ENCODE data around the gene PLCG2. TPM values are rescaled to one million over a fixed set of nuclear protein-coding genes. Genes with fewer than 3 reads are reported as not detected.

The PLCG2 gene
- total and polyA plus RNA-seq, 2 of the 8 experiments (the other 6 are each of a cell fraction or from before 2014, with no cell fraction given), result 6.1 to 6.9 TPM

DNA sequence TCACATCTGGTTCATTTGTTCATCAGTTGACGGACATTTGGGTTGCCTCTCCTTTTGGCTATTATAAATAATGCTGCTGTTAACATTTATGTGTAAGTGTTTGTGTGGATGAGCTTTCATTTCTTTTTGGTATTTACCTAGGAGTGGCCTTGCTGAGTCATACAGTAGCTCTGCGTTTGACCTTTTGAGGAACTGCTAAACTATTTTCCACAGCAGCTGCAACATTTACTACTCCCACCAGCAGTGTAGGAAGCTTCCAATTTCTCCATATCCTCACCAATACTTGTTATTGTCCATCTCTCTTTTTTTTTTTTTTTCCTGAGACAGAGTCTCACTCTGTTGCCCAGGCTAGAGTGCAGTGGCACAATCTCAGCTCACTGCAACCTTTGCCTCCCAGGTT, 20.7 kb upstream of the PLCG2 start (continued):
- TF ChIP-seq, protein P1, sequence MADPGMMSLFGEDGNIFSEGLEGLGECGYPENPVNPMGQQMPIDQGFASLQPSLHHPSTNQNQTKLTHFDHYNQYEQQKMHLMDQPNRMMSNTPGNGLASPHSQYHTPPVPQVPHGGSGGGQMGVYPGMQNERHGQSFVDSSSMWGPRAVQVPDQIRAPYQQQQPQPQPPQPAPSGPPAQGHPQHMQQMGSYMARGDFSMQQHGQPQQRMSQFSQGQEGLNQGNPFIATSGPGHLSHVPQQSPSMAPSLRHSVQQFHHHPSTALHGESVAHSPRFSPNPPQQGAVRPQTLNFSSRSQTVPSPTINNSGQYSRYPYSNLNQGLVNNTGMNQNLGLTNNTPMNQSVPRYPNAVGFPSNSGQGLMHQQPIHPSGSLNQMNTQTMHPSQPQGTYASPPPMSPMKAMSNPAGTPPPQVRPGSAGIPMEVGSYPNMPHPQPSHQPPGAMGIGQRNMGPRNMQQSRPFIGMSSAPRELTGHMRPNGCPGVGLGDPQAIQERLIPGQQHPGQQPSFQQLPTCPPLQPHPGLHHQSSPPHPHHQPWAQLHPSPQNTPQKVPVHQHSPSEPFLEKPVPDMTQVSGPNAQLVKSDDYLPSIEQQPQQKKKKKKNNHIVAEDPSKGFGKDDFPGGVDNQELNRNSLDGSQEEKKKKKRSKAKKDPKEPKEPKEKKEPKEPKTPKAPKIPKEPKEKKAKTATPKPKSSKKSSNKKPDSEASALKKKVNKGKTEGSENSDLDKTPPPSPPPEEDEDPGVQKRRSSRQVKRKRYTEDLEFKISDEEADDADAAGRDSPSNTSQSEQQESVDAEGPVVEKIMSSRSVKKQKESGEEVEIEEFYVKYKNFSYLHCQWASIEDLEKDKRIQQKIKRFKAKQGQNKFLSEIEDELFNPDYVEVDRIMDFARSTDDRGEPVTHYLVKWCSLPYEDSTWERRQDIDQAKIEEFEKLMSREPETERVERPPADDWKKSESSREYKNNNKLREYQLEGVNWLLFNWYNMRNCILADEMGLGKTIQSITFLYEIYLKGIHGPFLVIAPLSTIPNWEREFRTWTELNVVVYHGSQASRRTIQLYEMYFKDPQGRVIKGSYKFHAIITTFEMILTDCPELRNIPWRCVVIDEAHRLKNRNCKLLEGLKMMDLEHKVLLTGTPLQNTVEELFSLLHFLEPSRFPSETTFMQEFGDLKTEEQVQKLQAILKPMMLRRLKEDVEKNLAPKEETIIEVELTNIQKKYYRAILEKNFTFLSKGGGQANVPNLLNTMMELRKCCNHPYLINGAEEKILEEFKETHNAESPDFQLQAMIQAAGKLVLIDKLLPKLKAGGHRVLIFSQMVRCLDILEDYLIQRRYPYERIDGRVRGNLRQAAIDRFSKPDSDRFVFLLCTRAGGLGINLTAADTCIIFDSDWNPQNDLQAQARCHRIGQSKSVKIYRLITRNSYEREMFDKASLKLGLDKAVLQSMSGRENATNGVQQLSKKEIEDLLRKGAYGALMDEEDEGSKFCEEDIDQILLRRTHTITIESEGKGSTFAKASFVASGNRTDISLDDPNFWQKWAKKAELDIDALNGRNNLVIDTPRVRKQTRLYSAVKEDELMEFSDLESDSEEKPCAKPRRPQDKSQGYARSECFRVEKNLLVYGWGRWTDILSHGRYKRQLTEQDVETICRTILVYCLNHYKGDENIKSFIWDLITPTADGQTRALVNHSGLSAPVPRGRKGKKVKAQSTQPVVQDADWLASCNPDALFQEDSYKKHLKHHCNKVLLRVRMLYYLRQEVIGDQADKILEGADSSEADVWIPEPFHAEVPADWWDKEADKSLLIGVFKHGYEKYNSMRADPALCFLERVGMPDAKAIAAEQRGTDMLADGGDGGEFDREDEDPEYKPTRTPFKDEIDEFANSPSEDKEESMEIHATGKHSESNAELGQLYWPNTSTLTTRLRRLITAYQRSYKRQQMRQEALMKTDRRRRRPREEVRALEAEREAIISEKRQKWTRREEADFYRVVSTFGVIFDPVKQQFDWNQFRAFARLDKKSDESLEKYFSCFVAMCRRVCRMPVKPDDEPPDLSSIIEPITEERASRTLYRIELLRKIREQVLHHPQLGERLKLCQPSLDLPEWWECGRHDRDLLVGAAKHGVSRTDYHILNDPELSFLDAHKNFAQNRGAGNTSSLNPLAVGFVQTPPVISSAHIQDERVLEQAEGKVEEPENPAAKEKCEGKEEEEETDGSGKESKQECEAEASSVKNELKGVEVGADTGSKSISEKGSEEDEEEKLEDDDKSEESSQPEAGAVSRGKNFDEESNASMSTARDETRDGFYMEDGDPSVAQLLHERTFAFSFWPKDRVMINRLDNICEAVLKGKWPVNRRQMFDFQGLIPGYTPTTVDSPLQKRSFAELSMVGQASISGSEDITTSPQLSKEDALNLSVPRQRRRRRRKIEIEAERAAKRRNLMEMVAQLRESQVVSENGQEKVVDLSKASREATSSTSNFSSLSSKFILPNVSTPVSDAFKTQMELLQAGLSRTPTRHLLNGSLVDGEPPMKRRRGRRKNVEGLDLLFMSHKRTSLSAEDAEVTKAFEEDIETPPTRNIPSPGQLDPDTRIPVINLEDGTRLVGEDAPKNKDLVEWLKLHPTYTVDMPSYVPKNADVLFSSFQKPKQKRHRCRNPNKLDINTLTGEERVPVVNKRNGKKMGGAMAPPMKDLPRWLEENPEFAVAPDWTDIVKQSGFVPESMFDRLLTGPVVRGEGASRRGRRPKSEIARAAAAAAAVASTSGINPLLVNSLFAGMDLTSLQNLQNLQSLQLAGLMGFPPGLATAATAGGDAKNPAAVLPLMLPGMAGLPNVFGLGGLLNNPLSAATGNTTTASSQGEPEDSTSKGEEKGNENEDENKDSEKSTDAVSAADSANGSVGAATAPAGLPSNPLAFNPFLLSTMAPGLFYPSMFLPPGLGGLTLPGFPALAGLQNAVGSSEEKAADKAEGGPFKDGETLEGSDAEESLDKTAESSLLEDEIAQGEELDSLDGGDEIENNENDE (IDR thresholded peaks at IDR 0.05; ENCODE audit: insufficient replicate concordance, low read length), result no peak
- no peak for TF ChIP-seq SRF (IDR thresholded peaks at IDR 0.05; ENCODE audit: low read depth, low read length)
- no peak for TF ChIP-seq KDM4A (IDR thresholded peaks at IDR 0.05; ENCODE audit: low read depth, low read length, severe bottlenecking)
- no peak for TF ChIP-seq JUND (IDR thresholded peaks at IDR 0.05; ENCODE audit: low read length)
- TF ChIP-seq ASH2L (IDR thresholded peaks at IDR 0.05; ENCODE audit: low read length), result no peak
- TF ChIP-seq, protein P2, sequence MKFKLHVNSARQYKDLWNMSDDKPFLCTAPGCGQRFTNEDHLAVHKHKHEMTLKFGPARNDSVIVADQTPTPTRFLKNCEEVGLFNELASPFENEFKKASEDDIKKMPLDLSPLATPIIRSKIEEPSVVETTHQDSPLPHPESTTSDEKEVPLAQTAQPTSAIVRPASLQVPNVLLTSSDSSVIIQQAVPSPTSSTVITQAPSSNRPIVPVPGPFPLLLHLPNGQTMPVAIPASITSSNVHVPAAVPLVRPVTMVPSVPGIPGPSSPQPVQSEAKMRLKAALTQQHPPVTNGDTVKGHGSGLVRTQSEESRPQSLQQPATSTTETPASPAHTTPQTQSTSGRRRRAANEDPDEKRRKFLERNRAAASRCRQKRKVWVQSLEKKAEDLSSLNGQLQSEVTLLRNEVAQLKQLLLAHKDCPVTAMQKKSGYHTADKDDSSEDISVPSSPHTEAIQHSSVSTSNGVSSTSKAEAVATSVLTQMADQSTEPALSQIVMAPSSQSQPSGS (IDR thresholded peaks at IDR 0.05; ENCODE audit: low read length), result no peak
- TF ChIP-seq RFX5 (IDR thresholded peaks at IDR 0.05; ENCODE audit: borderline replicate concordance, low read depth, low read length), result no peak
- TF ChIP-seq CTBP2 (IDR thresholded peaks at IDR 0.05; ENCODE audit: borderline replicate concordance, insufficient read depth, insufficient read length, low read length), result no peak
- no peak for TF ChIP-seq POU5F1 (IDR thresholded peaks at IDR 0.05; ENCODE audit: low read depth, low read length)
- no peak for TF ChIP-seq EZH2 (IDR thresholded peaks at IDR 0.05; ENCODE audit: low read depth, low read length, severe bottlenecking)
